Measurements from ENCODE around the gene MAP7. TPM values are rescaled to one million over a fixed set of nuclear protein-coding genes. Genes with fewer than 3 reads are reported as not detected.

Gene MAP7
- total and polyA plus RNA-seq, 4 donors, result 3.2 to 17.5 (median 8.3) TPM

GRCh38 chr6:136594671-136595070, 44.4 kb upstream of the MAP7 start:
- DNase-seq (ENCODE audit: low spot score), result no peak
- Histone ChIP-seq H3K4me1 (ENCODE audit: control insufficient read depth in 4 of 4, insufficient read depth in 4 of 4, low read length in 3 of 4) (no peaks in the 10 kb centered on the region), H3K4me3 (ENCODE audit: low read depth in 1 of 3, low read length in 3 of 3) (no peak overlapping the region), H3K27ac (ENCODE audit: low read depth in 1 of 2, low read length in 2 of 2) (no peak overlapping the region), H3K9ac (ENCODE audit: low read depth in 1 of 2, low read length in 2 of 2) (no peak overlapping the region), H3K9me3 (ENCODE audit: control insufficient read depth in 4 of 4, low read length in 3 of 4) (no peaks in the 10 kb centered on the region), H3K27me3 (ENCODE audit: control insufficient read depth in 4 of 4, insufficient read depth in 4 of 4, low read length in 3 of 4) (no peaks in the 10 kb centered on the region), H3K36me3 (ENCODE audit: control insufficient read depth in 4 of 4, insufficient read depth in 3 of 4, low read depth in 1 of 4, low read length in 3 of 4) (peaks cover 4 to 28% (median 23%) of the 10 kb centered on the region in 4 donors)
- no peak for TF ChIP-seq YY1 (IDR thresholded peaks at IDR 0.05)
- TF ChIP-seq HNF4G (IDR thresholded peaks at IDR 0.05), result no peak
- TF ChIP-seq FOXA1 (IDR thresholded peaks at IDR 0.05), result no peak
- no peak for TF ChIP-seq GABPA (IDR thresholded peaks at IDR 0.05 in 1 of 2, conservative IDR thresholded peaks at IDR 0.05 in 1 of 2)
- WGBS, result 97% methylated on average over 8 of the region's 8 CpGs

GRCh38 chr6:136593748-136594490, 43.7 kb upstream of the MAP7 start:
- no peak overlapping the region for H3K27ac ChIP-seq (ENCODE audit: low read depth in 1 of 2, low read length in 2 of 2)
- no peak overlapping the region for H3K4me3 ChIP-seq (ENCODE audit: low read depth in 1 of 3, low read length in 3 of 3)
- H3K9ac ChIP-seq (ENCODE audit: low read depth in 1 of 2, low read length in 2 of 2), result no peak overlapping the region
- no peak for DNase-seq (ENCODE audit: low spot score)
- no peak for TF ChIP-seq FOXA1 (IDR thresholded peaks at IDR 0.05)
- TF ChIP-seq ZBTB33 (IDR thresholded peaks at IDR 0.05), result no peak
- TF ChIP-seq YY1 (IDR thresholded peaks at IDR 0.05), result no peak
- no peak for TF ChIP-seq RXRA (IDR thresholded peaks at IDR 0.05)
- no peak for TF ChIP-seq ATF3 (IDR thresholded peaks at IDR 0.05)
- no peak for TF ChIP-seq CTCF (IDR thresholded peaks at IDR 0.05; ENCODE audit: low read depth, low read length, missing input control)
- TF ChIP-seq RAD21 (IDR thresholded peaks at IDR 0.05), result no peak
- TF ChIP-seq FOXA2 (IDR thresholded peaks at IDR 0.05), result no peak
- no peak for TF ChIP-seq NR2F2 (IDR thresholded peaks at IDR 0.05)
- no peak for TF ChIP-seq SP1 (IDR thresholded peaks at IDR 0.05)
- no peak for TF ChIP-seq MAX (IDR thresholded peaks at IDR 0.05)
- TF ChIP-seq GABPA (IDR thresholded peaks at IDR 0.05 in 1 of 2, conservative IDR thresholded peaks at IDR 0.05 in 1 of 2), result no peak
- 68% methylated on average over 6 of the region's 6 CpGs for WGBS
- peaks cover 4 to 31% (median 26%) of the 10 kb centered on the region in 4 donors for H3K36me3 ChIP-seq (ENCODE audit: control insufficient read depth in 4 of 4, insufficient read depth in 3 of 4, low read depth in 1 of 4, low read length in 3 of 4)
- H3K4me1 ChIP-seq (ENCODE audit: control insufficient read depth in 4 of 4, insufficient read depth in 4 of 4, low read length in 3 of 4), result no peaks in the 10 kb centered on the region
- H3K9me3 ChIP-seq (ENCODE audit: control insufficient read depth in 4 of 4, low read length in 3 of 4), result no peaks in the 10 kb centered on the region
- H3K27me3 ChIP-seq (ENCODE audit: control insufficient read depth in 4 of 4, insufficient read depth in 4 of 4, low read length in 3 of 4), result no peaks in the 10 kb centered on the region
